ENCODE data around the gene SLC6A3.

Gene SLC6A3

GRCh38 chr5:1418238-1418920 is 26.9 kb downstream of the SLC6A3 start:
- no peak for DNase-seq

DNA sequence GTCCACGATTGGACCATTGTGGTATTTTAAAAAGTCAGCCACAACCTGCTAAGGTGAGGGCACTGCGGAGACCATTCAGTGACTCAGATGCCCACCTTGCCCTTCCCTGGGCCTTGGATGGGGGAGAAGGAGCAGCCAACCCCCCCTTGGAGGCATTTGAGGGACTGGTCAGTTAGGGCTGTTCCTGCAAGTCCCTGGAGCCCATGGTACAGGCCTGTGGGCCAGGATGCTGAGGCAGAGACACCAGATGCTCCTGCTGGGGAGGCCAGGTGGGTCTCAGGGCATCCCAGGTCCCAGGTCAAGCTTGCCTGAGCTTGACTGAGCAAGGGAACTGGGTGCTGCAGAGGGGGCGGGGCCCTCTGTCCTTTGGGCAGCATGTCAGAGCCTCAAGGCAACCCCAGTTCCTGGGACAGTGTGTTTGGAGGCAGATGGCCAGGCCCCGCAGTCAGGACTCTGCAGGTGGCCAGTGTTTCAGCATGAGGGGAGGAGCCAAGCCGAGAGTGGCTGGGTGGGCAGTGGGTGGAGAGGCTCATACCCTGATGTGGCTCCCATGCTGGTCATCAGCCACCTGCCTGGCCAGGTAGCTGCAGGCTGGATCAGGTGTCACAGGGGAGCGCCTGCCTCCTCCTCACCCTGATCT is 27.5 kb downstream of the SLC6A3 start:
- DNase-seq = no peak

GRCh38 chr5:1416856-1417469 is 28.3 kb downstream of the SLC6A3 start:
- DNase-seq = no peak

DNA sequence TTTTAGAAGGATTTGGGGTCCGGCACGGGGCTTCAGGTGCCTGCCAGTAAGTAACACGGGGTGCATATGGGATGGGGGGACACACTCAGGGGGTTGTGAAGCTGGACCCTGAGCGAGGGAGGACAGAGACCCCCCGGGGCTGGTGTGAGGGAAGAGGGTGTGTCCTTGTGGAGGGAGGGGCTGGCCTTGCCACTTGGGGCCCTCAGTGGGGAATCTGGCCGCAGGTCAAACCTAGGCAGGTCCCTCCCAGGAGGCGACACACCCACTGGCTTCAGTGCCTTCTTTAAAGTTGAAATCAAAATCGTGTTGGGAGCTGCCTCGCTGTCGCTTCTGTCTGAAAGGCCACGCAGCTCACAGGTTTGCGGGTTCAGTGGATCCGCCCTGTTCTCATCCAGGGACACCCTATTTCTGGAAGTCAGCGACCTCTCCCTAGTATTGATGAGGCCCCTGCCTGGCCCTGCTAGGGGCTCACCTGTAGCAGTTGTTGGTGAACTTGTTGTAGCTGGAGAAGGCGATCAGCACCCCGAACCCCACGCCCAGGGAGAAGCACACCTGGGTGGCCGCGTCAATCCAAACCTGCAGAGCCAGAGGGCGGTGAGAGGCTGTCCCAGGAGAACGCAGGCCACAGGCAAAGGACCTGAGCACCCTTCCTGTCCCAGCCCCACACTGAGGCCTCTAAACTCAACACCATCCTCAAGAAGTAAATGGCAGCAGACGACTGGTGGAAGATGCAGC is 29.4 kb downstream of the SLC6A3 start:
- DNase-seq = no peak

DNA sequence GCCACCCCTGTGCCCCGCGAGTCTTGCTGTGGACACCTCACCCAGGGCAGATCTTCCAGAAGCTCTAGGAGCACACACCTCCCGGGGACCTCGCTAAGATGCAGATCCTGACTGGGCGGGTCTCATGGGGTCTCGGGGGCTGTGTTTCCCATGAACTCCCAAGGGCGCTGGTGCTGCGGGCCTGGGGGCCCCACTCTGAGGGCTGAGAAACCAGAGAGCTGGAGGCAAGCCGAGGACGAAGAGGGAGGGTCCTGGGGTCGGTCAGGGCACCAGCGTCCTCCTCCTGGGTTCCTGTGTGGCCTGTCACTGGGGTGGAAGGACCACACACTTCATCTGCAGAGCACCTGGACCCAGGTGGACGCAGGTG is 30.2 kb downstream of the SLC6A3 start:
- no peak for DNase-seq

DNA sequence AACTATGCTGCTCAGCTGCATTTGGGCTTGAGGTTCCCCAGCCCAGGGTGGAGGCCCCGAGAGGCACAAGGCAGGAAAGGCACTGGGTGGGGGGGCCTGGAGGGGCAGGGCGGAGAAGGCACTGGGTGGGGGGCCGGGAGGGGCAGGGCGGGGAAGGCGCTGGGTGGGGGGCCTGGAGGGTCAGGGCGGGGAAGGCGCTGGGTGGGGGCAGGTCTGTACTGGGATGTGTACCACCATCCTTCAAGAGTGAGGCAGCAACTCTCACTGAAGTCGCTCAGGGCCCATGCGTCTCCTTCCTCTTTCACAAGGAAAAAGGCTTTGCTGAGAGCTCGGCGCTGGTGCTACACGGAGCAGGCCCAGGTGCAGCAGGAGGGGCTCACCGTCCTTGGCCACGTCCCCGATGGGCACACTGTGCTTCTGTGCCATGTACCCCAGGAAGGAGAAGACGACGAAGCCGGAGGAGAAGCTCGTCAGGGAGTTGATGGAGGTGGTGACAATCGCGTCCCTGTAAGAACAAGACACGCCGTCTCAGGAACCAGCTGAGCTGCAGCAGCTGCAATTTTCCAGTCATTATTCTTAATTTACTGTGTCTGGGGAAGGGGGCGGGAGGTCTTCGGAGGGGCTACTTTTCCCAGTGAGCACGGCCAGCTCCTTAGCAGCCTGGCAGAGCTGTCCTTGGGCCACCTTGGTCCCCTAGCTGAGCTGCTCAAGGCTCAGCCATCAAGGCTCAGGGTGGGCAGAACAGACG is 30.8 kb downstream of the SLC6A3 start:
- no peak for DNase-seq

GRCh38 chr5:1413611-1414241 is 31.5 kb downstream of the SLC6A3 start:
- DNase-seq = no peak

GRCh38 chr5:1413211-1413610 is 32.0 kb downstream of the SLC6A3 start:
- no peak for DNase-seq

GRCh38 chr5:1412621-1413020 is 32.6 kb downstream of the SLC6A3 start:
- no peak for DNase-seq

GRCh38 chr5:1412163-1412562 is 33.1 kb downstream of the SLC6A3 start:
- no peak for DNase-seq

DNA sequence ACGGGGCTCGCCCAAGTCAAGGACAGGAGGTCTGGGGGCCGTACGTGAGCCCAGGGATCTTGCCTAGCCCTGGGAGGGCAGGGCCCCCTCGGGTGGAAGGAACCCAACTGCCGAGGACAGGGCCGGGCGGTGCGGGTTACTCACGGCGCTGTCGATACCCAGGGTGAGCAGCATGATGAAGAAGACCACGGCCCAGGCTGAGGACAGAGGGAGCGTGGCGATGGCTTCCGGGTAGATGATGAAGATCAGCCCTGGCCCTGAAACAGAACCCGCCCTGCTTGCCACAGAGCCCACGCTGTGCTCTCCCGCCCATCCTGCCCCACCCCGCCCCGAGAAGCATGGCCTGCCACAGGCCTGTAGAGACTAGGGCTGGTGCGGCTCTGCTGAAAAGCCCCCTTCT is 34.1 kb downstream of the SLC6A3 start:
- no peak for DNase-seq

DNA sequence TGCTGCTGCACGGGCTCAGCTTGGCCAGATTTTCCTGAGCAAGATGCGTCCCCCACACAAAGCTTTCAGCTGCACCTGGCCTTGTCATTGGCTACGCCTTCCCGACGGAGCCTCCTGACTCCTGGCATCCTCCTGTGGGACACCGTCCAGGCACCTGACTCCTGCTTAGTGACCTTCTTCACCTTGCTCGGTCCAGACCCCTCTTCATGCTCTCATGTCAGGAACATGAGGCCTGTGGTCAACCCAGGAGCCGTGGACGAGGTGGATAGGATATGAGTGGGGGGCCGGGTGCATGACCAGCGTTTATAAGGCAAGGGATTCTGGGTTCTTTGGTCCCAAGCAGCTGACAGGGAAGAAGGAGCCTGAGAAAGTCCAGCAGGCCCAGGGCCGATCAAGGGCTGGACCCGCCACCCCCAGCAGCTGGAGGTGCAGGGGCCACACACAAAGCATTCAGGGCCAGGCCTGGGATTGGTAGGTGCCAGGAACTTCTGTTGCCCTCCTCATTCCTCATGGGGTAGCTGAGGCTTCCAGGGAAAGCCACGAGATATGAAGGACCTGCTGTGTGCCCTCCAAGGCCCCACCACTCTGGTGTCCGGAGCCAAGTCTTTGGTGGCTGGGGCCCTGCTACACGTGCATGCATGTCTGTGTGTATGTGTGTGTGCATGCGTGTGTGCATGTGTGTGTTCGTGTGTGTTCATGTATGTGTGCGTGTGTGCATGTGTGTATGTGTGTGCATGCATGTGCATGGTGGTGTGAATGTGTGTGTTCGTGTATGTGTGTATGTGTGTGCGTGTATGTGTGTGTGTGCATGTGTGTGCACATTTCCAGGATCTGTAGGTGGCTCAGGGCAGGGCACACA is 34.9 kb downstream of the SLC6A3 start:
- no peak for DNase-seq

GRCh38 chr5:1409381-1410110 is 35.7 kb downstream of the SLC6A3 start:
- DNase-seq = no peak

DNA sequence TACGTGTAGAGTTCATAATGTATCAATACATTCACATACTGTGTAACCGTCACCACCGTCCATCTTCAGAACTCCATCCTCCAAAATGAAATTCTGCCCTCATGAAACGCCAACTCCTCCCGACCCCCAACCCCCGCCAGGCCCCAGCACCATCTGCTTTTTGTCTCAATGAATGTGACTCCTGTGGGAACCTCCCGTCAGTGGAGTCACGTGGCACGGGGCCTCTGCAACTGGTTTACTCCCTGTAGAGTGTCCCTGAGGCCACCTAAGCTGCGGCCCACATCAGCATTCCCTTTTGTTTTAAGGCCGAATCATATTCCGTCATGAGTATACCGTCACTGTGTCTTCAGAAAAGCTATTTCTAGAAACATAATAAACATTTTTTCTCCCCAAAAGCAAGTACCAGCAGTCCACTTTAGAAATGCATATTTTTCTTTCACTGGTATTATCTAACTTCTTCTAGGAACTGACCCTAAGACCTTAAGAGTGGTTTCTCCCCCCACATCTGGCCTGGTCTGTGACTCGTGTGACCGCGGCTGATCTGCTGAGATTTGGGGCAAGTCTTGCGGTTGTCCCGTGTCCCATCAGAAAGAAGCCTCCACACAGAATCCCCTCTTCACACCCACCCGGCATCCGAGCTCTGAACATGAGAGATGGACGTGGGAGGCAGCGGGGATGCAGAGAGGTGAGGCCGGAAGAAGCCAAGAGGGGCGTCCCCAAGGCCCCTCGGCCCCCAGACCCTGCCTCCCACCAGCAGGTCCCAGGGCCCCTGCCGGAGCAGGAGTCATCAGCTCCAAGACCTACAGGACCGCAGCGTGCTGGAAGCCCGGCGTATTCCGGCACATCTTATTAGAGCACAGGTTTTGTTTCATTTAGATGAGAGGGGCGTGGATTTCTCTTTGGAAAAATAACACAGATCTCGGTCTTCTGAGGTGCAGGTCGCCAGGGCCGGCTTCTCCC is 38.3 kb downstream of the SLC6A3 start:
- DNase-seq = no peak

GRCh38 chr5:1405539-1406530 is 39.4 kb downstream of the SLC6A3 start:
- no peak for DNase-seq

- DNase-seq = no peak
Observed at GRCh38 chr5:1405121-1405520, 40.1 kb downstream of the SLC6A3 start.

DNA sequence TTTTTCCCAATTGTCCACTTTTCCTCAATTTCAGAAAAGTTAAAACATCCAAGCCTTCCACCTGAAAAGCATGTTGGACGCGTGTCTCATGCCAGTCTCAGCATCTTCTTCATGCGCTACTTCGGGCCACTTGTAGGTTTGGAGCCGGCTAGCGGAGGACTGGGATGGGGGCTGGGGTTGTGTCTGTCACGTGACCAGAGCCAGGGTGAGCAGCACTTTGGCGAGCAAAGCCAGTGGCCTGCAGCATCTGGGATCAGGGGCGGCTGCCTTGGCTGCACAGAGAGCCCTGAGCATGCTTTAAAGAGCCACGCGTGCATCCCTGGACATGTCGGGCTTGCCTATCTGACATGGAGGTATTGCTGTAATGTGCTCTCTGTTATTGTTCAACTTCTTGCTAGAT is 41.2 kb downstream of the SLC6A3 start:
- DNase-seq = no peak

- DNase-seq = no peak
Observed at GRCh38 chr5:1402611-1403255, 42.5 kb downstream of the SLC6A3 start.
